Measurements from ENCODE around the gene TIMM10.
"Not testable (repeated sequence)": the region's sequence is repeated elsewhere in the genome, so short reads cannot be mapped to it uniquely, and the experiment has no call there.

TIMM10 gene

DNA sequence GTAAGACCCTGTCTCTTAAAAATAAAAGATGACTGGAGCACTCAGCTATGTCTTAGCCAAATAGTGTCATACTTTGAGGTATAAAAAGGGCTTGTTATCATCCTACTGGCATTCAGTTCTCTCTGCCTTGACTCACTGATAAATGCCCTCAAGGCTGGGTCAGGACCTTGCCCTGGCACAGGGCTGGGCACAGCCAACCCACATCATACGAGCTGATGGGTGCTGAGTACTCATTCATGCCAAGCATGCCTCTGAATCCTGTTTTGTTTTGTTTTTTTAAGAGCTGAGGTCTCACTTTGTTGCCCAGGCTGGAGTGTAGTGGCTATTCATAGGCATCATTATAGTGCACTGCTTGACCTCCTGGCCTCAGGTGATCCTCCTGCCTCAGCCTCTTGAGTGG, 8.8 kb upstream of the TIMM10 start:
- no peak for FAIRE-seq

- no peak for FAIRE-seq
Observed at GRCh38 chr11:57536947-57537619, 6.5 kb upstream of the TIMM10 start, which contains the start of gene SMTNL1. Gene SMTNL1 (plus strand): TSS chr11:57537595. CDS start chr11:57542643, 5,048 bp downstream.

DNA sequence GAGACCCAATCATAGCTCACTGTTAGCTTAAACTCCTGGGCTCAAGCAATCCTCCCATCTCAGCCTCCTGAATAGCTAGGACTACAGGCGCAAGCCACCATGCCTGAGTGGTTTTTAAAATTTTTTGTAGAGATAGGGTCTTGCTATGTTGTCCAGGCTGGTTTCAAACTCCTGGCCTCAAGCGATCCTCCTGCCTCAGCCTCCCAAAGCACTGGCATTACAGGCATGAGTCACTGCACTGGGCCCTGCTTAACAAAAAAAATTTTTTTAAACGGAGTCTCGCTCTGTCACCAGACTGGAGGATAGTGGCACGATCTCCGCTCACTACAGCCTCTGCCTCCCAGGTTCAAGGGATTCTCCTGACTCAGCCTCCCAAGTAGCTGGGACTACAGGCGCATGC, 3.9 kb upstream of the TIMM10 start:
- not testable (repeated sequence) for FAIRE-seq

- no peak for FAIRE-seq
Observed at GRCh38 chr11:57530215-57530595, 349 bp downstream of the TIMM10 start.

DNA sequence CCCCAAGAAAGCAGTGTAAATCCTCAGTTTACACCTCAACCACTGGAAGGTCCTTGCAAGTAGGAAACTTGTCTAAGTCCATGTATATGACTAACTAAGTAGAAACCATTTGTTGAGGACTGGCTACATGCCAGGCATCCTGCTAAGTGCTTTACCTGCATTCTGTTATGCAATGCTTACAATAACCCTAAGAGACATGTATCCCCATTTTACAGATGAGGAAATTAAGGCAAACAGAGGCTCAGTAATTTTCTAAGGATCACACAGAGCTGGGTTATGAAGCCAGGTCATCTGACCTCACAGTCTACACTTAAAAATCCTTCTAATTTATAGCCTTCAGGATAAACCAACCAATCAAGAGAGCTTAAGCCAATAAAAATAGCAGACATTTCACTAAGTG, 1.5 kb downstream of the TIMM10 start:
- no peak for FAIRE-seq

- no peak for FAIRE-seq
Observed at GRCh38 chr11:57527056-57527631, 3.4 kb downstream of the TIMM10 start.

GRCh38 chr11:57523419-57523818, 7.1 kb downstream of the TIMM10 start:
- no peak for FAIRE-seq

DNA sequence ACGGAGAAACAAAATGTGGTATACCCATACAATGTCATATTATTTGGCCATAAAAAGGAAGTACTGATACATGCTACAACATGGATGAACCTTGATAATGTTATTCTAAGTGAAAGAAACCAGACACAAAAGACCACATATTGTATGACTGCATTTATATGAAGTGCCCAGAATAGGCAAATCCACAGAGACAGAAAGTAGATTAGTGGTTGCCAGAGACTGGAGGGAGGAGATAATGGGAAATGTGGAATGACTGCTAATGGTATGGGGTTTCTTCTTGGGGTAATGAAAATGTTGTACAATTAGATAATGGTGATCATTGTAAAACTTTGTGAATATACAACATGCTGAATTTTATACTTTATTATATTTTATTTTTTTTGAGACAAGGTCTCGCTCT, 9.4 kb downstream of the TIMM10 start:
- FAIRE-seq = no peak

GRCh38 chr11:57516061-57516443, 14.5 kb downstream of the TIMM10 start:
- FAIRE-seq = no peak

DNA sequence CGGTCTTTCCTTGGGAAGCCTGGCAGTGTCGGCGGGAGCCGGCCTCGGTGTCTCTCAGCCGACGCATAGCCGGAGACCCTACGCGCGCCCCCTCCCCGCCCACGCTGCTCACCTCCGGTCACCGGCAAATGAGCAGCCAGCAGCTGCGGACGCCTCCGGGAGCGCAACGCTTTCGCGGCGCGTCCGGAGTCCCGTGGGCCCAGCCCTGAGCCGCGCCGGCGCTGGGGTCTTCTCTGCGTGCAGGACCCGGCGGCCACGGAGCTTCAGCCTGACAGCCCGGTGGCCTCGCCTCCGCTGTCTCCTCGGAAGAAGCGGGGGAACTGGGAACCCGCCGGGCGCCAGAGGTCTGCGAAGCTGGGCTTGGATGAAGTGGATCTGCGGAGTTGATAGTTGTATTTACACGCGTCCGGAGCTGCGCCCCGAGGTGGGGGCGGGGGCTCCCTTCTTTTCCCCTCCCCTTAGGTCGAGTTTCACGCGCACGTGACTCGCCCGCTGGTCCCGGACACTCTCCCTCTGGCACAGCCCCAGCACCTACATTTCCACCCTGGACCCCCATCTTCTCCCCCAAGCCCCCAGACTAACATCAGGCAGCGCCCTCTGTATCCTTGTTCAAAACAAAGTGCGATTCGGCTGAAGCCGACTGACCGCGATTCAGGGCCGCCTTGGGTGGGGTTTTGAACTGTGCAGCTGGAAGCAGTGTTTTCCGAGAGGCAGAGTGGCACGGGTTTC, 15.1 kb downstream of the TIMM10 start, which contains the start of gene SLC43A1:
SLC43A1 (minus strand) TSS at position 371 of the 729 bp plus-strand sequence. CDS start 1,591 bp downstream, outside the sequence.
- FAIRE-seq = no peak

- no peak for FAIRE-seq
Observed at GRCh38 chr11:57514538-57515331, 15.8 kb downstream of the TIMM10 start.

- no peak for FAIRE-seq
Observed at GRCh38 chr11:57513911-57514537, 16.5 kb downstream of the TIMM10 start.

- no peak for FAIRE-seq
Observed at GRCh38 chr11:57513452-57513795, 17.1 kb downstream of the TIMM10 start.

- FAIRE-seq = no peak
Observed at GRCh38 chr11:57512646-57513451, 17.7 kb downstream of the TIMM10 start.

DNA sequence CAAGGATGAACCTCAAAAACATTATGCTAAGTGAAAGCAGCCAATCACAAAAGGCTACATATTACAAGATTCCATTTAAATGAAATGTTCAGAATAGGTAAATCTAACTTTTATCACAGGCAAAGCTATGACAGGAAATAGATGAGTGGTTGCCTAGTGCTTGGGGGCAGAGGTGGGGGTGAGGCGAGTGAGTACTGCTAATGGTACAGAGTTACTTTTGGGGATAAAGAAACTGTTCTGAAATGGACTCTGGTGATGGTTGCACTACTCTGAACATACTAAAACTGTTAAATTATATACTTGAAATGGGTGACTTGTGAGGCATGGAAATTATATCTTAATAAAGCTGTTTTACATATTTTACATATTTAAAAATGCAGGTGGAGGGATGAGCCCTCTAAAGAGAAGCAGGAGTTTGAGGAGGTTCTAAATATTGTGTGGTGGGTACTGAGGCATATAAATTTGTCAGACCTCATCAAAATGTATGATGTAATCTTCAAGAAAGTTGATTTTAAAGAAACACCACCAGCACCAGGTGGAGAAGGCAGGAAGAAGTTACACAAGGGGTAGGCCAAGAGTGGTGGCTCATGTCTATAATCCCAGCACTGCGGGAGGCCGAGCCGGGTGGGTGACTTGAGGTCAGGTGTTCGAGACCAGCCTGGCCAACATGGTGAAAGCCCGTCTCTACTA, 18.7 kb downstream of the TIMM10 start:
- FAIRE-seq = no peak

DNA sequence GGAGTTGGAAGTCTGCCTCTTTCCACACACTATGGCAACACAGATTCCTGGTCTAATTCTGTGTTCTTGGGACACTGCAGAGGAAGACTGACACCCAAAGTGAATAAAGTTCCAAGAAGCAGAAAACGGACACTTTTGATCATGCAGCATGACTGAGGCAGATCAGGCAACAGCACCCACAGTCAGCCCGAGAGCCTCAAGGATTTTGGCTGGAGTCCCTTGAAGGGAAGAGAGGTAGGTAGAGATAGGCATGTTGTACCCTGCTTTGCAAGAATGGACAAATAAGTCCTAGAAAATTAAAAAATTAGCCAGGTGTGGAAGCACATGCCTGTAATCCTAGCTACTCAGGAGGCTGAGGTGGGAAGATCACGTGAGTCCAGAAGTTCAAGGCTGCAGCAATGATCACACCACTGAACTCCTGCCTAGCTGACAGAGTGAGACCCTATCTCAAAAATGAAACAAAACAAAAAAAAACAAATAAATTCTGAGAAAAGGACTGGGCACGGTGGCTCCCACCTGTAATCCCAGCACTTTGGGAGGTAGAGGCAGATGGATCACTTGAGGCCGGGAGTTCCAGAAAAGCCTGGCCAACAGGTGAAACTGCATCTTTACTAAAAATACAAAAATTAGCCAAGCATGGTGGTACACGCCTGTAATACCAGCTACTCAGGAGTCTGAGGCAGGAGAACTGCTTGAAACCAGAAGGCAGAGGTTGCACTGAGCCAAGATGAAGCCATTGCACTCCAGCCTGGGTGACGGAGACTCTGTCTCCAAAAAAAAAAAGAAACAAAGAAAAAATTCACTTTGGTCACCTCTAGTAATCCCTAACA, 22.0 kb downstream of the TIMM10 start:
- no peak for FAIRE-seq

DNA sequence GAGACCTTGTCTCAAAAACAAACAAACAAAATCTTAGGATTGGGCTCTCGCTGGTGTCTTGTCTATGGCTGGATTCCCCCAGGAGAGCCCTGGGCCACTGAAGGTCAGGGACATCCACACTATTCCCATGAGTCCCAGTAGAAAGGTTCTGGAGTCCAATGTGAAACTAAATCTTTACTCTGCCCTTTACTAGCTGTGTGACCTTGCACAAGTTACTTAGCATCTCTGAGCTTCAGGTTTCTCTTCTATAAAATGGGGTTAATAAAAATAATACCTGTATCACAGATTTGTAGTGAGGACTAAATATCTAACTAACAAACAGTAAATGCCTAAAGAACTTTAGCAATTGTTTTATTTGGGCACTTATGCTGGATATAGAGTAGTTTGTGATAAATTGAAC, 24.0 kb downstream of the TIMM10 start:
- FAIRE-seq = no peak

GRCh38 chr11:57504511-57504910, 26.0 kb downstream of the TIMM10 start:
- FAIRE-seq = no peak

- FAIRE-seq = no peak
Observed at GRCh38 chr11:57502870-57503269, 27.7 kb downstream of the TIMM10 start.

- no peak for FAIRE-seq
Observed at GRCh38 chr11:57502376-57502775, 28.2 kb downstream of the TIMM10 start.
